ENCODE data around the gene GRIP1. TPM values are rescaled to one million over a fixed set of nuclear protein-coding genes. Genes with fewer than 3 reads are reported as not detected.

The GRIP1 gene
- total RNA-seq, 1 experiment from 2014 or later, result 0.23 TPM

DNA sequence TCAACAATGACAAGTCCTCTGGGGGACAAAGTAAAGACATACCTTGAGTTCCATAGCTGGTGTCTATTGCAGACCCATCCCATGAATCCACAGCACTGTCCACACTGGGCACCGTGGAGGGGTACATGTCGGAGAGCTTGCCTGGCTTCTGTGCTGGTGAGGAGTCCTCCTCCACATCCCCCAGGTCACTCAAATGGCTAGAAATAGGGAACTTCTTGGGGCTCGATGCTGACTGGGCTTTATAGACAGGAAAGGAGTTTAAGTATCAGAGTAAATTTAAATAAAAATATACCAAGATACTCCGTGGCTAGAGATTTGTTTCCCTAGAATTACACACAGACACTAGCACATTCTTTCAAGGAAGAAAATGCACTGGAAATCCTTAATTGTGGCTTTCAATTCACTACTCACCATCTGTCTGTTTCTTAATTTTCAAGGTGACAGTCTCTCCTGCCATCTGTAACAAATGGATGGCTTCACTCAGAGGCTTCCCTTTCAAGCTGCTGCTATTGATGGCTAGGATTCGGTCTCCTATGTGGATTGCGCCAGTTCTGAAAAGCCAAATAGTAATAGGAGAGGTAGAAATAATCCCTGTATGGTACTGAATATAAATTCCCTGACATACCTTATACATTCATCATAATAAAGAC lies 286.5 kb downstream of the GRIP1 start:
- ChIA-PET POLR2A (no interaction called here), CTCF (interaction anchor here (0.6 to 0.7 kb wide), 2 partner anchors 16 to 26 kb away, joined by 4 to 6 read pairs; no protein-coding TSS in a partner anchor)
- Mint-ChIP-seq H3K36me3 (ENCODE audit: insufficient read depth, unreplicated experiment) (no peaks in the 10 kb centered on the region), H3K9me3 (ENCODE audit: unreplicated experiment) (no peaks in the 10 kb centered on the region), H3K4me1 (ENCODE audit: low read depth, unreplicated experiment) (peaks cover 6% of the 10 kb centered on the region), H3K27ac (ENCODE audit: unreplicated experiment) (no peak overlapping the region), H3K27me3 (ENCODE audit: insufficient read depth, unreplicated experiment) (peaks cover 3% of the 10 kb centered on the region), H3K4me3 (ENCODE audit: unreplicated experiment) (no peak overlapping the region)
- peaks cover 9% of the 10 kb centered on the region; the same call in 1 of the 2 replicates for H3K4me1 ChIP-seq
- no peak for TF ChIP-seq CTCF (IDR thresholded peaks at IDR 0.05; ENCODE audit: insufficient read depth in 1 of 2, low read depth in 1 of 2, low read length in 1 of 2, severe bottlenecking in 1 of 2, unreplicated experiment in 1 of 2)
- no peak for DNase-seq
- no peaks in the 10 kb centered on the region for H3K36me3 ChIP-seq (ENCODE audit: control insufficient read depth, insufficient read depth, low read length)
- intact Hi-C loops (cut with micrococcal nuclease; ENCODE audit: unreplicated experiment), result loop anchor here (5.0 kb wide), 1 partner anchor 35 kb away; no protein-coding TSS in a partner anchor
- H3K9me3 ChIP-seq, result 0 out of 2 replicates have a peak, but pooled peaks cover 4% of the 10 kb centered on the region
- no peak overlapping the region for H3K4me3 ChIP-seq (ENCODE audit: low read depth, low read length)
- BruUV-seq (replicated peaks), result no TSS peak
- no peaks in the 10 kb centered on the region for H3K27me3 ChIP-seq (replicated peaks; ENCODE audit: control insufficient read depth, insufficient read depth, low read length)

GRCh38 chr12:66388517-66388916 lies 290.4 kb downstream of the GRIP1 start:
- H3K36me3 Mint-ChIP-seq (ENCODE audit: insufficient read depth, unreplicated experiment), result no peaks in the 10 kb centered on the region
- no peak overlapping the region for H3K4me3 ChIP-seq (ENCODE audit: low read depth, low read length)
- H3K27me3 ChIP-seq (replicated peaks; ENCODE audit: control insufficient read depth, insufficient read depth, low read length), result no peaks in the 10 kb centered on the region
- BruUV-seq (replicated peaks), result no TSS peak
- H3K36me3 ChIP-seq (ENCODE audit: control insufficient read depth, insufficient read depth, low read length), result no peaks in the 10 kb centered on the region
- no peaks in the 10 kb centered on the region for H3K27me3 Mint-ChIP-seq (ENCODE audit: insufficient read depth, unreplicated experiment)
- no peak for TF ChIP-seq CTCF (IDR thresholded peaks at IDR 0.05; ENCODE audit: insufficient read depth in 1 of 2, low read depth in 1 of 2, low read length in 1 of 2, severe bottlenecking in 1 of 2, unreplicated experiment in 1 of 2)
- DNase-seq, result no peak
- no peaks in the 10 kb centered on the region for H3K9me3 Mint-ChIP-seq (ENCODE audit: unreplicated experiment)
- ChIA-PET POLR2A (no interaction called here), CTCF (no interaction called here)
- H3K4me3 Mint-ChIP-seq (ENCODE audit: unreplicated experiment), result no peak overlapping the region
- H3K27ac Mint-ChIP-seq (ENCODE audit: unreplicated experiment), result no peak overlapping the region
- H3K4me1 ChIP-seq, result peaks cover 9% of the 10 kb centered on the region; the same call in 1 of the 2 replicates
- intact Hi-C loops (cut with micrococcal nuclease; ENCODE audit: unreplicated experiment), result no loop called here
- 0 out of 2 replicates have a peak, but pooled peaks cover 4% of the 10 kb centered on the region for H3K9me3 ChIP-seq
- peaks cover 12% of the 10 kb centered on the region for H3K4me1 Mint-ChIP-seq (ENCODE audit: low read depth, unreplicated experiment)

- H3K4me3 ChIP-seq (ENCODE audit: low read depth, low read length), result no peak overlapping the region
- no peak for TF ChIP-seq CTCF (IDR thresholded peaks at IDR 0.05; ENCODE audit: insufficient read depth in 1 of 2, low read depth in 1 of 2, low read length in 1 of 2, severe bottlenecking in 1 of 2, unreplicated experiment in 1 of 2)
- H3K27me3 ChIP-seq (replicated peaks; ENCODE audit: control insufficient read depth, insufficient read depth, low read length), result no peaks in the 10 kb centered on the region
- no peak for DNase-seq
- Mint-ChIP-seq H3K4me1 (ENCODE audit: low read depth, unreplicated experiment) (peaks cover 12% of the 10 kb centered on the region), H3K36me3 (ENCODE audit: insufficient read depth, unreplicated experiment) (no peaks in the 10 kb centered on the region), H3K27me3 (ENCODE audit: insufficient read depth, unreplicated experiment) (no peaks in the 10 kb centered on the region), H3K9me3 (ENCODE audit: unreplicated experiment) (no peaks in the 10 kb centered on the region), H3K27ac (ENCODE audit: unreplicated experiment) (no peak overlapping the region), H3K4me3 (ENCODE audit: unreplicated experiment) (no peak overlapping the region)
- POLR2A ChIA-PET, result no interaction called here
- peaks cover 9% of the 10 kb centered on the region; the same call in 1 of the 2 replicates for H3K4me1 ChIP-seq
- intact Hi-C loops (cut with micrococcal nuclease; ENCODE audit: unreplicated experiment), result no loop called here
- CTCF ChIA-PET, result no interaction called here
- BruUV-seq (replicated peaks), result no TSS peak
- H3K9me3 ChIP-seq, result 0 out of 2 replicates have a peak, but pooled peaks cover 4% of the 10 kb centered on the region
- no peaks in the 10 kb centered on the region for H3K36me3 ChIP-seq (ENCODE audit: control insufficient read depth, insufficient read depth, low read length)
These were observed 291.8 kb downstream of the GRIP1 start for GRCh38 chr12:66387117-66387516.
